HUDEP-2 (cell line): ENCODE measurements around the gene RGS12.
A peak's percentile ranks its signal among the peaks of the same experiment; 100 is the strongest.

Source experiments
- DNase-seq, 76 experiments: peaks; one replicate each; lab custom pipeline; 2025; ENCODE audit not compliant: unreplicated experiment in 76 of 76; lab: John Stamatoyannopoulos, UW

The RGS12 gene

DNA sequence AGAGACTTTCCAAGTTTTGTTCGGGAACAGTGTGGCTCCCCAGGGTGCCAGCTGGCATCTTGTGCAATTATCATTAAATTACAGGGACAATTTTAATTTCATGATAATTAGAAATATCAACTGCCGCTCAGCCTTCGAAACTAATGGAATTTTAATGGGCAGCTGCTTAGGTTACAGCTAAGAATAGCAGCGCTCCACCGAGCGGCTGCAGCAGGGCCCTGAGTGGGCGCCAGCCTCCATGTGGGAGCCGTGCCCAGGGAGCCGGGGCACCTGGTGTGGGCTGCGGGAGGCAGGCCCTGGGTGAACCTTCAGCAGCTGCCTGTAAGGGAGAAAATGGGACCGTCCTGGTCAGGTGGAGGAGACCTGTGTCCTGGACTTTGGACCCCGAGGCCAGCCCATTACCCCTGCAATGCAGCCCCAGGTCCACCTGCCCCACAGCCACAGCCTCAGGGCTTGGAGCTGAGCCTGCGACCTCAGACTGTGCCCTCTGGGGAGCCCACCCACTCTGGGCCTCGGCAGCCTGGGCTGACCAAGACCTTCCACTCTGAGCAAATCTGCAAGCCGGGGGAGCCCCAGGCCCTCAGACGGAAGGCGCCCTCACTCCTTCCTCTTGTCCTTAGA, 22.7 kb upstream of the RGS12 start:
- no peak for DNase-seq

DNA sequence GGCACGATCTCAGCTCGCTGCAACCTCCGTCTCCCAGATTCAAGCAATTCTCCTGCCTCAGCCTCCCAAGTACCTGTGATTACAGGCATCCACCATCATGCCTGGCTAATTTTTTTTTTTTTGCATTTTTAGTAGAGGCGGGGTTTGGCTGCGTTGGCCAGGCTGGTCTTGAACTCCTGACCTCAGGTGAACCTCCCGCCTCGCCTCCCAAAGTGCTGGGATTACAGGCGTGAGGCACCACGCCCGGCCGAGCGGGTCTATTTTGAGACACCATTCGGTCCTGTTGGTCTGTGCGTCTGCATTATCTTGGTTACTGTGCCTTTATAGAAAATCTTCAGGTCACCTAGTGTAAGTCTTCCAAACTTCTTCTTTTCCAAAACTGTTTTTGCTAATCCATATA, 21.7 kb upstream of the RGS12 start:
- DNase-seq: no peak

DNA sequence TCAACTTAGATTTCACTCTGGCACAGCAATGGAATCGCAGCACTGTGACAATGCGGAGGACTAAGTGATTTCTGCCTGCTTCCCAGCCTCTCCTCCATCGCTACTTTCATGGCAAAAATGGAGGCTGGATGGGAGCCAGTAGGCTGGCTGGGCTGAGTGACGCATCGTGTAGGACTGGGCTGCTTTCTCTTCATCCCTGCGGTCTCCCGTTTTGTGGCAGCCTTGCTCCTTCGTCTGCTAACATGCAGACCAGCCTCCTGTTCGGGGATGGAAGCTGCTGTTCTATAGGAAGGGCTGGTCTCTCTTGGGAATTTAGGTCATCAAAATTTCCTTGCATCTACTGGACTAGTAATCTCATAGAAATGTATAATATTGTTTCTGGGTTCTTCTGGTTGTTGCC, 15.8 kb upstream of the RGS12 start:
- no peak for DNase-seq

DNA sequence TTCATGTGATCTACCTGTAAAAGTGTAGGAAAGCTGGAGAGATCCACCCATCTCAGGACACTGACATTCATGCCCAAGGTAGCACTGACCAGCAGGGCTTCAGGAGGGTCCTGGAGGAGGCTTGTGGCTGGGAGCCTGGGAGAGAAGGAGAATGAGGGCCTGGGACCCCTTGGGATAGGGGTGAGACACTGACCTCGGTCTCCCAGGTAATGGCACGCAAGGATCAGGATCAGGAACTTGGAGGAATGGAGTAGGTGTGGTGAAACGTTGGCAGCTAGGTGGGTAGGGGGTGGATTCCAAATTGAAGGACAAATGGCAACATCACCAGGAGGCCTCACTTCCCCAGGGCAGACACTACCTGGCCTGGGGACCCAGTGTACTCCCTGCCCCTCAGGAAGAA, 12.4 kb upstream of the RGS12 start:
- no peak for DNase-seq

DNA sequence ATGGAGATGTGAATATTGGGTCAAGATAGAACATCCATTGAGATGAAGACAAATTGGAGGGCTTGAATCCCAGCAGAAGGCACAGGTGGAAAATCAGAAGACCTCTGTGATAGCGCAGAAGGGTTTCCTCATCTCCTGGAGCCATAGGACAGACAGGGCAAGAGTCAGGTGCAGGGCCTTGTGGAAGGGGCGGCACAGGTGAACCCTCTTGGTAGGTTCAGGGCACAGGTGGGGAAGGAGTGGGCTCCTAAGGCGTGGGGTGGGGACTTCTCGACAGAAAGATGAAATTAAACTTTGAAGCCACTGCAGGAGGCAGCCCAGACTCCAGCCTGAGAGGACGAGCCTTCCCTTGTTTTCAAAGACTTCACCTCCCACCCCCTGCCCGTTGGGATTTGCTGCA, 9.3 kb upstream of the RGS12 start:
- no peak for DNase-seq

DNA sequence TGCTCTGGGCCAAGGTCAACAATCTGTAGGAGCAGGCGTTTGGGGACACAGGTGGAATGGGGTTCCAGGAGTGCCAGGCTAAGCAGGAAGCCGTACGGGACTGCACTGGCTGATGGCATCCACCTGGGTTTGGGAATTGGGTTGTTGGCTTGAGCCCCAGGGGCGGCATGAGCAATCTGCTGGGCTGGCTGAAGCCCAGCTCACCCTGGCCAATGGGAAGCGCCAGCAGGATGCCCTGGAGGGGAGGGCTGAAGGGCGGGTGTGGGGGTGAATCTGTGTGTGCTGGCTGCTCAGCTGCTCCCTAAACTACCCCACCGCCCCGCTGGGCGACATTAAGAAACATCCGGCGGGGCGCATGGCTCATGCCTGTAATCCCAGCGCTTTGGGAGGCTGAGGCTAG, 8.9 kb upstream of the RGS12 start:
- DNase-seq: no peak

DNA sequence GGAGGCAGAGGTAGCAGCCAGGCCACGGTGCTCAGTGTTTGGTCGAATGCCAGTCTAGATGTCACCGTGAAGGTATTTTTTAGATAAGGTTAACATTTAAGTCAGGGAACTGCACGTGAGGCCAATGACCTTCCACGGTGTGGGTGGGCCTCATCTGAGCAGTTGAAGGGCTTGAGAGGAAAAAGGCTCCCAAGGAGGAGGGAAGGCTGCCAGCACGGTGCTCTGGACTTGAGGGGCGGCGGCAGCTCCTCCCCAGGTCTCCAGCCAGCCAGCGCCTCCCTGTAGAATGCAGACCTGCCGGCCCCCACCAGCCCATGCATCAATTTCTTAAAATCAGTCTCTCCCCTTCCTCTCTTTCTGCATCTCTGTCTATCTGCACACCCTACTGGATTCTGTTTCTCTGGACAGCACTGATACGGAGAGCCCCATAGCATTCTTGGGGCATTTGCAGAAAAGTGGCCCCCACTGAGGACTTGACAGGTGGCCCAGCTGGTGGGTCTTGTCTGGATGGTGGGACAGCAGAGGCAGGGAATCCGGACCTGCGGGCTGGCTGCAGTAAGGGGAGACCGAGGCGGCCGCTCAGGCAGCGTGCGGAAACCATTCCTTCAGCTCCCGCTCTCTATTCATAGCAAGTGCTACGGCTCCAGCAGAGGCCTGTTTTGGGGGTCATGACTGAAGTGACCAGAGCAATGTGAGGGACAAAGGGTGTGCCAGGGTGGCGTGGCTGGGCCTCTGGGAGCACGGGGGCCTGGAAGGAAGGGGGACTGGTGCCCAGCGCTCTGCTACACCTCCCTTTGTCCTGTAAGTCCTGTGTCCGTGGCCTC, 7.9 kb upstream of the RGS12 start:
- no peak for DNase-seq

DNA sequence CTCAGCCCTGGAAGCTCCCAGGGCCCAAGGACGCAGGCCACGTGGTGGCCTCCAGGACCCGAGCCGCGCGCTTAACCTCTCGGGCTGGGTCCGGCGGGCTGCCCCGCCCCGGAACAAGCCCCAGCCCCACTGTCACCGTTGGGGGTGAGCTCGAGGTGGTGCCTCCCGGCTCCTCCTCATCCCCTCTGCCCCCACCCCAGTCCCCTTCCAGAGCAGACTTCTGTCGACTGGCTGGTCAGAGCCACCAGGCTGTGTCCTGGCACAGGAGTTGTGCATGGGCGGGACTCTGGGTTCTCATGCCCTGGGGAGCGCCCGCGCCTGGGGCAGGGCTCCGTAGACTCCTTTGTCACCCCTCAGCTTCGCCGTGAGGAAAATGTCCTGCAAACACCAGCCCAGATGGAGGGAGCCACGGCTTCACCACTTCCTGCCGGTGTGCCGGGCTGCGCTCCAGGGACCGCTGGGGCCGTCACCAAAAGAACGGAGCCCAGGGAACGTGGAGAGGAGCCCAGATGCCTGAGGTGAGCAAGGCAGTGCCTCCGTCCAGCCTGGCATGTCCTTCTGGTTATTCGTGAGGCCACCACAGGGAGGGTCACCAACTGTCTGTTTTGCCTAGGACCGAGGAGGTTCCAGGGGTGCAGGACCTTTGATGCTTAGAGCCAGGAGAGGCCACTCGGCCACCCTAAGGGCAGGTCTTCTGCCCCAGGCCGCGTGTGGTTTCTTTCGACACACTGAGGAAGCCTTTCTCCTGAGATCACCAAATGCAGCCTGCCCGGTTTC, 7.1 kb upstream of the RGS12 start:
- no peak for DNase-seq

DNA sequence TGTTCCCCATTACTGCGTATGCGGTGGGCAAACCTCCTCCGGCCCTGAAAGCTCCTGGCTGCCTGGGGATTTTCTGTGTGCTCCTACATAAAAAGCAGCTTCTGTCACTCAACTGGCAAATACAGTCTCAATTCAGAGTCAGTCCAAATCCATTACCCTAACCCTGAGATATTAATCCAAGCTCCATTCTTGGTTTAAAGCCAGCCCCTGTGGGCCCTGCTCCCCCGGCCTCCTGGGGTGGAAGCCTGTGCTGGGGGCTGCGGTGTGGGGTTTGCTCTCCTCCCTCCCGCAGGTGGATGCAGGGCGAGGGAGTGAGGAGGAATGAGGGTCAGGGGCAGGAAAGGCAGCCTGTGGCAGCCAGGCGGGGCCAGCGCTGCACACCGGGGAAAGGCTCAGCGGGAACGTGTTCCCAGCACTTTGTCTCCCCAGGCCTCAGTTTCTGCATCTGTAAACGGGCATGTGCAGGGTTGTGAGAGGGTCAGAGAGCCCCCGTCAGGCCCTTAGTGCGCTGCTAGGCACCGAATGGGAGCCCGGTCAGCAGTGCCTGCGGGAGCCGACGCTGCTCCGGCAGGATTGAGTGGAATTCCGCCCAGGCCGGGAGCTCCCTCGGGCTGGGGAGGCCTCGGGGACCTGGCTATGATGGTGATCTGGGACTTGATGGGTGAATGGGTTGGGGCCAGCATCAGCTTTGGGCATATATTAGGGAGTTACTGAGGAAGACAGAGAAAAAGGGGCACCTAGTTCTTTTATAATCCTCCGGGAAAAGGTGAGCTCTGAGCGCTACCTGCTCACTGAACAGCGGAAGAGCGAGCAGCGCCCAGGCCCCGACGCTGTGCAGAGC, 6.3 kb upstream of the RGS12 start:
- DNase-seq: no peak

DNA sequence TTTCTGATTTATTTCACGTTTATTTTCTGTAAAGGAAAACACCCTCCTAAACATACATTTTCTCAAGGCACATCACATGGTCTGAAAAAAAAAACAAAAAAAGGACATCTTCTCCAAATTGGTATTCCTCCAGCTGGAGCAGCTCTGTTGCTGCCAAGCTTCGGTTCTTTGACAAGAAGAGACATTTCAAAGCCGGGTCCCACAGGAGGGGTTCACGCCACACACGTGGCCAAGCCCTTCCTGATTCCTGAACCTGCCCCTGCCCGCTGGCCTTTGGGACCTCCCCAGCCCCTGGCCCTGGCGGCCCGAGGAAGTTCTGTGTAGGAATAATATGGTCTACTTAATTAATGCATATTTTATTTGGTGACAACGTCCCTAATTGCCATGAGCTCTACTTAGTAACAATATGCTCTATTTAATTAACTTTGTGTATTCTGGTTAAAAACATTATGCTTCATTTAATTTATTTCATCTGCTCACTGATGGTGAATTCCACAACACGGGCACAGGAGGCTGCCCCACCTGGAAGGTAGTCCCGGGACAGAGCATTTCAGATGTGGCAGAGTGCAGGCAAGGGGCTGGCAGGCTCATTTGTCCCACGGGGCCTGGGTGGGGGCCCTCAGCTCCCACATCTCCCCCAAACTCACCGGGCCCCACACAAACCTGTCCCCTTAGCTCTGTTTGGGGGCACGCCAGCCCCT, 5.4 kb upstream of the RGS12 start:
- DNase-seq: no peak

DNA sequence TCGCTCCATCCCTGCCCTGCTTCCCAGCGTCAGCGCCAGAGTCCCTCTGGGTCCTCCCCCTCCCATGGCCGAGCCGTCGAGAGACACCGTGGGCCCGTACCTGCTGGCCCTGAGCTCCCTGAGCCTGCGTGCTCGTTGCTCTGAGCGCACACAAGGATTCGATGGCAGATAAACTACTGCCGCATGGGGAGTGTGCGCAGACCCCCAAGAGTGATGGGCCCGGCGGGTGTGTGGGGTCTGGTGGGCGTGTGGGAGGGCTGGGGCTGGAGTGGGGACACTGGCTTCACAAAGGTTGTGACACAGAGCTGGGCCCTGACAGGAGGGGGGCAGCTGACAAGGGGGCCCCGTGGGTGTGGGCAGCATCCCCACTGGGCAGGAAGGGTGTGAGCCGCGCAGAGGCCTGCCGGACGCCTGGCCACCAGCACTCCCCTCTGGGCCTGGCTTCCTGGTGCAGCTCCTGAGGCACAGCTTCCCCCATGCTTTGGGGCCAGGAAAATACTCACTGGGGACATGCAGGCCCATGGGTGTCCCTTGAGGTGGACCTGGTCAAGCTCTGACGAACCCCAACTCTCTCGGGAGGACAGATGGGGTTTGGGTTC, 4.8 kb upstream of the RGS12 start:
- no peak for DNase-seq

DNA sequence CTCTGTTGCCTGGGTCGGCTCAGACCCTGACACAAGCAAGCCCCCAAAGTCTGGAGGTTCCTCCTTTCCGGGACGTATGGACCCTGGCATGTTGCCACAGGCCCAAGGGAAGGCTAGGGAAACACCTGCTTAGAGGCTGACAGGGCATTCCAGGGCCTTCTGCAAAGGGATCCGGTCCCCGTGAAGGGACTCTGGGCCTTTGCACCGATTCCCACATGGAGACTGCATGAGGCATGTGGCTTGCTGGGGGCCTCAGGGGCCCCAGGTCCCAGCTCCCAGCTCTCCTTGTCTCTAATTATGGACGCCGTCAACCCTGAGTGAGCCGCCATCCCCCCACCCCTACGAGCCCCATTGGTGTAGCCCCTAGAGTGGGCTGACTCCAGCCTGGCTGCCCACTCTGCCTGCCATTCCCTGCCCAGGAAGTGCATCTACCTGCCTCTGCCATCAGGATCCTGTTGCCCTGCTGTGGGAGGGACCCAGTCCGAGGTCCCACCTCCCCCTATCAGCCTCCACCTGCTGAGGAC, 4.2 kb upstream of the RGS12 start:
- DNase-seq: no peak

DNA sequence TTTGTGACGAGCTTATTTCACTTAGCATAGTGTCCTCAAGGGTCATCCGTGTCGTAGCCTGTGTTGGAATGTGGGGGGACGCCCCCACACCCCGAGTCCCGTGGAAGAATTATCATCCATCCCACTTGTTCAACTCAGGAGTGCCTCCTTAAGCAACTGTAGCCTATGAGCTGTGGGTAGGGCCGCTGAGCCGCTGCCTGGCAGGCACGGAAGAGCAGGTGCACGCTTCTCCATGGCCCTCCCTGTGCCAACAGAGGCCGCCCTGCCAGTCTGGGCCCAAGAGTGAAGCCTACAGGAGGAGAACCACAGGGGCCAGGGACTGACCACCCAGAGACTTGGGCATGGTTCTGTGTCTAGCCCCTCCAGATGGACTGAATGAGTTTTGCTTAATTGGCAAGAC, 2.3 kb upstream of the RGS12 start:
- DNase-seq: no peak

DNA sequence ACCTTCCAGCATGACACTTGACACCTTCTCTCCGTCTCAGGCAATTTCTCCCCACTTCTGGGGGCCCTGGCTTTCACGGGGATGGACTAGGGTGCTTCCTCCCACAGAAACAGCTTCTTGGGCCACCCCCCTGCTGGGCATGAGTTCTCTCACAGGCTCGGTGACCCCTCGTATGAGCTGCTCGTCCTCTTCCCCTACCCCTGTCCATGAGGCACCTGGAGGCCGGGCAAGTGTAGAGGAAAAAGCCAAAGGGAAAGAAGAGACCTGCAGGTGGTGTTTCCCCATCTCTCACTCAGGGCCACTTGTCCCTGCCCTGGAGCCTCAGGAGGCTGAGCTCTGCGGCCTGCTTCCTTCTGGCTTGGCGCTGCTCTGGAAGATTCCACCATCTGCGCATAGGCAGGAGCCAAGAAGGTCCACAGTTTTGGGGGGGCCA, 1.9 kb upstream of the RGS12 start:
- DNase-seq: no peak

DNA sequence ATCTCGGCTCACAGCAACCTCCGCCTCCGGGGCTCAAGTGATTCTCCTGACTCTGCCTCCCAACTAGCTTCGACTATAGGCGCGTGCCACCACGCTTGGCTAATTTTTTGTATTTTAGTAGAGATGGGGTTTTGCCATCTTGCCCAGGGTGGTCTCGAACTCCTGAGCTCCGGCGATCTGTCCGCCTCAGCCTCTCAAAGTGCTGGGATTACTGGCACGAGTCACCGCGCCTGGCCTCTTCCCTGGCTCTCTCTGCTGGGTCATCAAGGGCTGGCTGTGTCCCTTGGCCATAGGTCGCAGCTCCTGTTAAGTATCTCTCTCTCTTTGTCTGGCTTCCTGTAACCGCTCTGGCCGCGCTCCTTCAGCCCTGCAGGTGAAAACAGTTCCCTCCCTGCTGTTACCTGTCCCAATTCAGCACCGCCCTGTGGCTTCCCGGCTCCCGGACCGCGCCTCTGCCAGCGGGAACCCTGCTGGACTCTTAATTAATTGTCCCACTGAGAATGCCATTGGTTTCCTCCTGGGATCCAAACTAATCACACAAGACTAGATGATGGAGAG, 1.3 kb upstream of the RGS12 start:
- DNase-seq: no peak

DNA sequence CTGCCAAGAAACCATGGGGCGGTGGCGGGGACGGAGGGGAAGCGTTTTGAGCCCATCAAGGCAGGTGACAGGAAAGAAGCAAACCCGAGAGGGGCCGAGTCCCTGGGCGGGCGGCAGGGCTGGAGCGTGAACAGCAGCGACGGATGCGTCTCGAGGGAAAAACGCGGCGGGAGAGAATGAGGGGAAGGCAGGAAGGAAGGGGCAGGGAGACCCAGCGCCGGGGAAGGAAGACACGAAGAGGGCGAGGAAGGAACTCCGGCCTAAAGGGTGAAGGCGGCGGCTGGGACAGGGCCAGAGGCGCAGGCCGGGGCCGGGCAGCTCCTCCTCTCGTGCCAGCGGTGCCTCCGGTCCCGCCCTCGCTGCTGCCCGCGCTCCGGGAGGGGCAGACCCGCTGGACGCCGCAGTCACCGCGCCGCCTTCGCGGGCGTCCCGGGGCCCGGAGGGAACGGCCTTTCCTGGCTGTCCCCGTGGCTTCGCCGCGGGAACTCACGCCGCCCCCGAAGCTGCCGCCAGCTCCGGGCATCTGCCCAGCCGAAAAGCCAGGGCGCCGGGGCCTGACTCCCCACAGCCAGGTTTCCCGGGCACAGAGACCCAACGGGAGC, 751 bp upstream of the RGS12 start:
- peak in 43 of 76 experiments; percentile 3 to 62 (median 31) for DNase-seq

DNA sequence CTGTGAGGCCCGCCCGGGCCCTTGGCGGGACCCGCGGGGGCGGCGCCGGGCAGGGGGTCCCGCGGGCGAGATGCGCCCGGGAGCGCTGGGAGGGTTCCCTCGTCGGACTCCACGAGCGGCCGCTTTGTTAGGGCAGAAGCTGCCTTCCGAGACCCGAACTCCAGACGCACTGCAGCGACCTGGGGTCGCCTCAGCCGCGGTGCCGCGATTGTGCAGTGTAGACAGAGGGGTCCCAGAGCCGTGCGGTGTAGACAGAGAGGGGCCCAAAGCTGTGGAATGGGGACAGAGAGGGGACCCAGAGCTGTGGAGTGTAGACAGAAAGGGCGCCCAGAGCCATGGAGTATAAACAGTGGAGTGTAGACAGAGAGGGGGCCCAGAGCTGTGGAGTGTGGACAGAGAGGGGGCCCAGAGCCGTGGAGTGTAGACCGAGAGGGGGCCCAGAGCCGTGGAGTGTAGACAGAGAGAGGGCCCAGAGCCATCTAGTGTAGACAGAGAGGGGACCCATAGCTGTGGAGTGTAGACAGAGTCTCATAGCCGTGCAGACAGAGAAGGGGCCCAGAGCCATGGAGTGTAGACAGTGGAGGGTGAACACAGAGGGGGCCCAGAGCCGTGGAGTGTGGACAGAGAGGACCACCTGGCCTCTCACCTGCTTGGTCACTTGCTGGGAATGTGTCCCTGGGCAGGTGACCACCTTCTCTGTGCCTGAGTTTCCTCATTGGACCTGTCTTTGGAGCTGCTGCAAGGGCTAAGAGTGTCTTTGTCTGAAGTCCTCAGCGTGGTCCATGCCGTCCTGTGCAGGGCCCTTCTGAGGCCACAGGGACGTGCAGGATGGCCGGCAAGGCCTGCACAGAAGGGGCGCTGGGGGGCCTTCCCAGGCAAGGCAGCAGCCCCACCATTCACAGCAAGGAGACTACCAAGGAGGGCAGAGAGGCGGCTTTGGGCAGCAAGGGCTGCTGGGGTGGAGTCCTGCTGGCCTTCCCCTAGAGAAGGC, 875 bp downstream of the RGS12 start:
- peak in 3 of 76 experiments; percentile 13 to 33 (median 27) for DNase-seq
